ENCODE data around the gene CEP112.

DNA sequence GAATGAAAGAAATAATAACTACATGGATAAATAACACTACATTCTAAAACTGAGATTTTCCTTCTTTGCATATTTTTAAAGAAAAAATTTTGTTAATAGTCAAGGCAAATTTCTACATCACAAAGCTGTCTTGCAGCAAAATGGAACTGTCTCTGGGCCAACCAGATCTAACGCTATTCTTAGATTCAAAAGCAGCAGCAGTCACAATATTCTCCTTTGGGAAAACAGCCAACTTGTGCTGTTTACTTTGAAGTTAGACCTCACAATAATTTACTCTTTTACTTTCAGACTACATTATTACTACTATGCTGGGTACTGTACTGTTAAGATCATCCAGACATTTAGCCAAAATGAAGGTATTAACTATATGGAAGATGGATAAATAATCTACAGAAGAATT lies 189.1 kb downstream of the CEP112 start:
- TF ChIP-seq RFX5 (IDR thresholded peaks at IDR 0.05; ENCODE audit: borderline replicate concordance, low read depth, low read length) (no peak), POLR2A (IDR thresholded peaks at IDR 0.05; ENCODE audit: control extremely low read depth in 1 of 2, low read depth in 2 of 2, low read length in 2 of 2) (no peak), JUND (IDR thresholded peaks at IDR 0.05; ENCODE audit: low read length) (no peak), NANOG (IDR thresholded peaks at IDR 0.05; ENCODE audit: insufficient read depth, low read depth, low read length, poor library complexity, severe bottlenecking) (no peak), TEAD4 (IDR thresholded peaks at IDR 0.05; ENCODE audit: low read depth, low read length) (no peak), POLR2AphosphoS5 (IDR thresholded peaks at IDR 0.05; ENCODE audit: low read depth, low read length) (no peak), MAFK (IDR thresholded peaks at IDR 0.05; ENCODE audit: low read depth, low read length) (no peak), YY1 (IDR thresholded peaks at IDR 0.05; ENCODE audit: low read depth, low read length) (no peak)
- TF ChIP-seq, protein P1, sequence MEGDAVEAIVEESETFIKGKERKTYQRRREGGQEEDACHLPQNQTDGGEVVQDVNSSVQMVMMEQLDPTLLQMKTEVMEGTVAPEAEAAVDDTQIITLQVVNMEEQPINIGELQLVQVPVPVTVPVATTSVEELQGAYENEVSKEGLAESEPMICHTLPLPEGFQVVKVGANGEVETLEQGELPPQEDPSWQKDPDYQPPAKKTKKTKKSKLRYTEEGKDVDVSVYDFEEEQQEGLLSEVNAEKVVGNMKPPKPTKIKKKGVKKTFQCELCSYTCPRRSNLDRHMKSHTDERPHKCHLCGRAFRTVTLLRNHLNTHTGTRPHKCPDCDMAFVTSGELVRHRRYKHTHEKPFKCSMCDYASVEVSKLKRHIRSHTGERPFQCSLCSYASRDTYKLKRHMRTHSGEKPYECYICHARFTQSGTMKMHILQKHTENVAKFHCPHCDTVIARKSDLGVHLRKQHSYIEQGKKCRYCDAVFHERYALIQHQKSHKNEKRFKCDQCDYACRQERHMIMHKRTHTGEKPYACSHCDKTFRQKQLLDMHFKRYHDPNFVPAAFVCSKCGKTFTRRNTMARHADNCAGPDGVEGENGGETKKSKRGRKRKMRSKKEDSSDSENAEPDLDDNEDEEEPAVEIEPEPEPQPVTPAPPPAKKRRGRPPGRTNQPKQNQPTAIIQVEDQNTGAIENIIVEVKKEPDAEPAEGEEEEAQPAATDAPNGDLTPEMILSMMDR (IDR thresholded peaks at IDR 0.05; ENCODE audit: control extremely low read depth in 1 of 3, insufficient read depth in 1 of 3, low read depth in 1 of 3, low read length in 3 of 3), result no peak

Data from H1 (cell line).